Prostate gland (tissue), 2 donors: ENCODE results near the gene NT5DC1. TPM values are rescaled to one million over a fixed set of nuclear protein-coding genes. Genes with fewer than 3 reads are reported as not detected.

Experiments
- DNase-seq: peaks from one replicate; pipeline ENCODE4 v3.0.0-alpha.2; 2019; ENCODE audit warnings: low spot score
- H3K27ac ChIP-seq, 2 donors: fragments of 200-600 bp; sonication (generic); 2 replicates each; pipeline ENCODE4 v1.5.1; 2017 to 2019
- H3K27me3 ChIP-seq: fragments of 200-600 bp; sonication (generic); replicated peaks from 2 replicates; pipeline ENCODE4 v1.5.1; 2019; ENCODE audit not compliant: insufficient read depth
- H3K36me3 ChIP-seq, 2 donors: fragments of 200-600 bp; sonication (generic); 1 replicate in 1 of 2; 2 replicates in 1 of 2; pipeline versions ENCODE4 v1.5.1 to v1.8.1; 2017 to 2019
- H3K4me1 ChIP-seq: fragments of 200-600 bp; sonication (generic); replicated peaks from 2 replicates; pipeline ENCODE4 v1.5.1; 2019
- H3K4me3 ChIP-seq, 2 donors: fragments of 200-600 bp; sonication (generic); 2 replicates each; pipeline ENCODE4 v1.5.1; 2017 to 2019
- H3K9me3 ChIP-seq: fragments of 200-600 bp; sonication (generic); 2 replicates; pipeline ENCODE4 v1.5.1; 2017
- POLR2A ChIP-seq: fragments of 450-650 bp; IDR thresholded peaks from one replicate; pipeline ENCODE4 v1.6.1; 2016; ENCODE audit warnings: antibody characterized with exemption, mild to moderate bottlenecking
- POLR2AphosphoS5 ChIP-seq: sonication (generic); formaldehyde crosslinking; IDR thresholded peaks from one replicate; pipeline ENCODE4 v1.6.1; 2017; ENCODE audit warnings: antibody characterized with exemption
- WGBS: methylation state at CpG from one replicate; pipeline ENCODE4 v1.1.5; 2018; 5-methylcytosine and 5-hydroxymethylcytosine counted together
- intact Hi-C: fragments of 100-400 bp; cut with DNase I; formaldehyde crosslinking; loops from one replicate; pipeline ENCODE4 v1.14.2; 2022
- total RNA-seq, 2 donors: library from RNA; depleted of rRNA; stranded (reverse); fragments of >200 nt; gene quantifications; one replicate each; pipeline ENCODE4 v1.1.0, GENCODE V29; 2016
- TF ChIP-seq, protein P1 (sequence below), 4 experiments: fragments of 200-600 bp in 2 of 4; fragments of 450-650 bp in 2 of 4; sonication (generic) in 2 of 4; IDR thresholded peaks; 1 replicate in 3 of 4; 2 replicates in 1 of 4; pipeline ENCODE4 v1.5.1; 2016 to 2019; ENCODE audit warnings: antibody characterized with exemption in 4 of 4, mild to moderate bottlenecking in 2 of 4, moderate library complexity in 2 of 4

The NT5DC1 gene
- total RNA-seq, 2 donors from 2014 or later, result 12.3 to 26.1 TPM

DNA sequence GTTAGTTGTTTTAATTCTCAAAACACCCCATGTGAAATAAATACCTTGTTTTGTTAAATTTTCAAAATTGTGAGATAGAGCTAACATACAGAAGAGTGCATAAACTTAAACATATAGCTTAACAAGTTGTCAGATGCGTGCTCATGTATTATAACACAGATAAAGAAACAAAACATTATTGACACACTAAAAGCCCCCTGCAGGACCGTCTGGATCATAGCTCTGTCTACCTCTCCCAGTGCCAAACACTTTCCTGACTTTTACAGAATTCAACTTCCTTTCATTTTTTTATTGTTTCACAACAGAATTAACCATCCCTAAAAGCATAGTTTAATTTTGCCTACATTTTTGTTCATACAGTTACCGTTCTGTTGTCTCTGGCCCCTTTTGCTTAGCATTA lies 22.1 kb upstream of the NT5DC1 start:
- no peak for TF ChIP-seq POLR2A
- no peak for TF ChIP-seq POLR2AphosphoS5
- TF ChIP-seq, protein P1, sequence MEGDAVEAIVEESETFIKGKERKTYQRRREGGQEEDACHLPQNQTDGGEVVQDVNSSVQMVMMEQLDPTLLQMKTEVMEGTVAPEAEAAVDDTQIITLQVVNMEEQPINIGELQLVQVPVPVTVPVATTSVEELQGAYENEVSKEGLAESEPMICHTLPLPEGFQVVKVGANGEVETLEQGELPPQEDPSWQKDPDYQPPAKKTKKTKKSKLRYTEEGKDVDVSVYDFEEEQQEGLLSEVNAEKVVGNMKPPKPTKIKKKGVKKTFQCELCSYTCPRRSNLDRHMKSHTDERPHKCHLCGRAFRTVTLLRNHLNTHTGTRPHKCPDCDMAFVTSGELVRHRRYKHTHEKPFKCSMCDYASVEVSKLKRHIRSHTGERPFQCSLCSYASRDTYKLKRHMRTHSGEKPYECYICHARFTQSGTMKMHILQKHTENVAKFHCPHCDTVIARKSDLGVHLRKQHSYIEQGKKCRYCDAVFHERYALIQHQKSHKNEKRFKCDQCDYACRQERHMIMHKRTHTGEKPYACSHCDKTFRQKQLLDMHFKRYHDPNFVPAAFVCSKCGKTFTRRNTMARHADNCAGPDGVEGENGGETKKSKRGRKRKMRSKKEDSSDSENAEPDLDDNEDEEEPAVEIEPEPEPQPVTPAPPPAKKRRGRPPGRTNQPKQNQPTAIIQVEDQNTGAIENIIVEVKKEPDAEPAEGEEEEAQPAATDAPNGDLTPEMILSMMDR (IDR thresholded peaks at IDR 0.05), result no peak
- 67% methylated on average over 3 of the region's 3 CpGs for WGBS
- Histone ChIP-seq H3K36me3 (no peaks in the 10 kb centered on the region), H3K27me3 (no peaks in the 10 kb centered on the region), H3K4me3 (no peak overlapping the region), H3K27ac (no peak overlapping the region), H3K4me1 (no peaks in the 10 kb centered on the region), H3K9me3 (no peaks in the 10 kb centered on the region)
- intact Hi-C loops, result no loop called here
- DNase-seq, result no peak

GRCh38 chr6:116078945-116079344 lies 21.7 kb upstream of the NT5DC1 start:
- intact Hi-C loops, result no loop called here
- H3K4me1 ChIP-seq, result no peaks in the 10 kb centered on the region
- no peak overlapping the region for H3K27ac ChIP-seq
- H3K4me3 ChIP-seq, result no peak overlapping the region
- no peak for DNase-seq
- H3K9me3 ChIP-seq, result no peaks in the 10 kb centered on the region
- TF ChIP-seq, protein P1 (IDR thresholded peaks at IDR 0.05), result no peak
- TF ChIP-seq POLR2AphosphoS5 (no peak), POLR2A (no peak)
- no peaks in the 10 kb centered on the region for H3K27me3 ChIP-seq
- no peaks in the 10 kb centered on the region for H3K36me3 ChIP-seq
- WGBS, result 98% methylated on average over 3 of the region's 3 CpGs

DNA sequence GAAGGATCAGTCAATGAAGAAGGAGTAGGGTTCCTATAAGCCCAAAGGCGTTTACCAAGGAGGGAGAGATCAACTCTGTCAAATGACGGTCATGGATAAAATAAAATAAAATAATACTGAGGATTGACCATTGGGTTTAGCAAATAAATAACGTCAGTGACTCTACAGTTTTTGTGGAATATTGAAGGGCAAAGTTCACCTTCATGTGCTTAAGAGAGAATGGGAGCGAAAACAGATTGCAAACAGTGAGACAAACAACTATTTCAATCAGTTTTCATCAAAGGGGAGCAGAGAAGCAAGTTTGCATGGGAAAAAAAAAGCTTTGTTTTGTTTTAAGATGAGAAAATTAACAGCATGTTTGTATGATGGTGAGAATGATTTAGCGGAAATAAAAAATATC lies 17.6 kb upstream of the NT5DC1 start:
- 86% methylated on average over 5 of the region's 5 CpGs for WGBS
- Histone ChIP-seq H3K27me3 (no peaks in the 10 kb centered on the region), H3K27ac (no peak overlapping the region), H3K9me3 (no peaks in the 10 kb centered on the region), H3K4me1 (no peaks in the 10 kb centered on the region), H3K36me3 (no peaks in the 10 kb centered on the region), H3K4me3 (no peak overlapping the region)
- TF ChIP-seq, protein P1 (IDR thresholded peaks at IDR 0.05), result no peak
- no peak for TF ChIP-seq POLR2AphosphoS5
- no peak for TF ChIP-seq POLR2A
- no peak for DNase-seq
- intact Hi-C loops, result no loop called here

- Histone ChIP-seq H3K4me1 (no peaks in the 10 kb centered on the region), H3K27ac (no peak overlapping the region), H3K9me3 (no peaks in the 10 kb centered on the region), H3K36me3 (no peaks in the 10 kb centered on the region), H3K27me3 (no peaks in the 10 kb centered on the region), H3K4me3 (no peak overlapping the region)
- TF ChIP-seq POLR2A (no peak), POLR2AphosphoS5 (no peak)
- intact Hi-C loops, result no loop called here
- WGBS, result 91% methylated on average over 2 of the region's 2 CpGs
- DNase-seq, result no peak
These were observed 16.4 kb upstream of the NT5DC1 start for GRCh38 chr6:116084284-116084683.

- Histone ChIP-seq H3K4me3 (no peak overlapping the region), H3K27ac (no peak overlapping the region), H3K9me3 (no peaks in the 10 kb centered on the region), H3K36me3 (no peaks in the 10 kb centered on the region), H3K27me3 (no peaks in the 10 kb centered on the region), H3K4me1 (no peaks in the 10 kb centered on the region)
- no peak for DNase-seq
- TF ChIP-seq POLR2AphosphoS5 (no peak), POLR2A (no peak)
- TF ChIP-seq, protein P1 (IDR thresholded peaks at IDR 0.05), result no peak
- intact Hi-C loops, result no loop called here
- WGBS, result 57% methylated on average over 4 of the region's 4 CpGs
These were observed 13.1 kb upstream of the NT5DC1 start for GRCh38 chr6:116087437-116088027.
